HepG2 (cell line): Measurements from ENCODE around the gene RASSF8. TPM values are rescaled to one million over a fixed set of nuclear protein-coding genes. Genes with fewer than 3 reads are reported as not detected.
A peak's percentile ranks its signal among the peaks of the same experiment; 100 is the strongest.

Experiments used
- CEBPB ChIP-seq: IDR thresholded peaks from 2 replicates; pipeline ENCODE4 v1.6.1; 2011; ENCODE audit warnings: low read depth, low read length, improper control_type of control experiment, borderline replicate concordance
- FOSL2 ChIP-seq: sonication (generic); formaldehyde crosslinking; IDR thresholded peaks from 2 replicates; pipeline ENCODE4 v1.4.0; 2020; ENCODE audit warnings: missing genetic modification reagents
- NRL ChIP-seq: sonication (generic); formaldehyde crosslinking; IDR thresholded peaks from 2 replicates; pipeline ENCODE4 v1.5.0; 2020; ENCODE audit warnings: missing genetic modification reagents, mild to moderate bottlenecking, moderate library complexity, borderline replicate concordance
- ZNF616 ChIP-seq: sonication (generic); formaldehyde crosslinking; IDR thresholded peaks from 2 replicates; pipeline ENCODE4 v1.5.0; 2020; ENCODE audit warnings: low read depth, mild to moderate bottlenecking, missing genetic modification reagents
- ZNF800 ChIP-seq: sonication (generic); formaldehyde crosslinking; IDR thresholded peaks from 2 replicates; pipeline ENCODE4 v1.4.0; 2020; ENCODE audit warnings: missing genetic modification reagents
- polyA plus RNA-seq, 8 experiments: library from polyadenylated mRNA; depleted of rRNA in 3 of 8; stranded (reverse) in 7 of 8; unstranded in 1 of 8; fragments of >200 nt; fragmentation: Illumina TruSeq in 4 of 8; extraction: Trizol in 4 of 8; gene quantifications; 2 replicates each; pipeline versions ENCODE4 v1.2.1 to v1.2.3, GENCODE V29; 2011 to 2016; ENCODE audit warnings: low read depth in 4 of 8, missing spikeins in 1 of 8, mixed read lengths in 1 of 8; ENCODE audit not compliant: insufficient read depth in 1 of 8
- total RNA-seq, 5 experiments: library from RNA; depleted of rRNA; stranded (reverse); fragments of >200 nt; fragmentation: Illumina TruSeq; extraction: Trizol; gene quantifications; 2 replicates each; pipeline ENCODE4 v1.2.3, GENCODE V29; 2016; ENCODE audit warnings: low read depth in 1 of 5
- TF ChIP-seq, protein P1 (sequence below): sonication (generic); formaldehyde crosslinking; IDR thresholded peaks from 2 replicates; pipeline ENCODE4 v1.5.1; 2020; ENCODE audit warnings: mild to moderate bottlenecking, missing genetic modification reagents, moderate library complexity
- TF ChIP-seq, protein P2 (sequence below): sonication (generic); formaldehyde crosslinking; IDR thresholded peaks from 2 replicates; pipeline ENCODE4 v1.4.0; 2020; ENCODE audit warnings: missing genetic modification reagents, borderline replicate concordance
- TF ChIP-seq, protein P3 (sequence below): sonication (generic); formaldehyde crosslinking; IDR thresholded peaks from 2 replicates; pipeline ENCODE4 v1.8.1; 2023; ENCODE audit warnings: mild to moderate bottlenecking, moderate library complexity, missing genetic modification reagents

The RASSF8 gene
- total and polyA plus RNA-seq, 2 of the 13 experiments (the other 11 are each of a cell fraction or from before 2014, with no cell fraction given), result 0.82 to 9.2 TPM

DNA sequence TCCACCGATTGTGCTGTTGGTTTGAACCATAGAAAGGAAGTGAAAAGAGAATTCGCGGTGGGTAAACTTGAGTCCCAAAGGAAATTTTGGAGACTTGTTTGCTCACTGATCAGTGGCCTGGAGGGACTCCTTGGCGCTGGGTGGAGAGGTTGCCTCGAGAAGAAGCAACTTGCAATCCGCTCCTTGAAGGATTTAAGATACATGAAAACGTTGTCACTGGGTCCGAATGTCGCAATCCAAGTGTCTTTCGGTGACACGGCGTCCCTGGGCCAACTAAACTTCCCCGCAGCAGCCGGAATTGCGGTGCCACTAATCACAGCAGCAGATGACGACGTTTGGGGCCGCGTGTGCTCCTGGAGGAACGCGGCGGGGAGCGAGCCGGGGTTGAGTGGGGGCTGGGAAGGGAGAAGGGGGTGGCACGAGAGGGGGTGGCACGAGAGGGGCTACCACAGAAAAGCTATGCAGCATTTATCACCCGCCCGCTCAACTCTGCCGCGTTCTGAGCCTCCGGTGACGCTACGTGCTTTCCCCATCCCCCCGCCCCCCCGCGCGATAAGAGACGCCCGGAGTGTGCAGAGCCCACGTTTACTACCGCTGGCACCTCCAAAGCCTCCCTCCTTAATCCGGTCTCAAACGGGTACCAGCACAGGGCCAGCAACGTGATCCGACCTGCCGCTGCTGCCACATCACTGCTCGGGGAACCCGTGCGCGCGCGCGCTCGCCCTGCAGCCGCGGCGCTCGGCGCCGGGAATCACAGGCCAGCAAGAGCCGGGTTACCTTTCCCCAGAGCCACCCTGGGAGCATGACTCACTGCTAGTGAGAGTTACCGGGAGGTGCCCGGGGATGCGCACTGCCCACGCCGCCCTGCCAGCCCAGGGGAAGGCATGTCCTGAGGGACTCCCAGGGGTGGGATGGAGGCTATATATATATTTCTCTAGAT lies 167.2 kb downstream of the RASSF8 start (continued):
- TF ChIP-seq, protein P1, sequence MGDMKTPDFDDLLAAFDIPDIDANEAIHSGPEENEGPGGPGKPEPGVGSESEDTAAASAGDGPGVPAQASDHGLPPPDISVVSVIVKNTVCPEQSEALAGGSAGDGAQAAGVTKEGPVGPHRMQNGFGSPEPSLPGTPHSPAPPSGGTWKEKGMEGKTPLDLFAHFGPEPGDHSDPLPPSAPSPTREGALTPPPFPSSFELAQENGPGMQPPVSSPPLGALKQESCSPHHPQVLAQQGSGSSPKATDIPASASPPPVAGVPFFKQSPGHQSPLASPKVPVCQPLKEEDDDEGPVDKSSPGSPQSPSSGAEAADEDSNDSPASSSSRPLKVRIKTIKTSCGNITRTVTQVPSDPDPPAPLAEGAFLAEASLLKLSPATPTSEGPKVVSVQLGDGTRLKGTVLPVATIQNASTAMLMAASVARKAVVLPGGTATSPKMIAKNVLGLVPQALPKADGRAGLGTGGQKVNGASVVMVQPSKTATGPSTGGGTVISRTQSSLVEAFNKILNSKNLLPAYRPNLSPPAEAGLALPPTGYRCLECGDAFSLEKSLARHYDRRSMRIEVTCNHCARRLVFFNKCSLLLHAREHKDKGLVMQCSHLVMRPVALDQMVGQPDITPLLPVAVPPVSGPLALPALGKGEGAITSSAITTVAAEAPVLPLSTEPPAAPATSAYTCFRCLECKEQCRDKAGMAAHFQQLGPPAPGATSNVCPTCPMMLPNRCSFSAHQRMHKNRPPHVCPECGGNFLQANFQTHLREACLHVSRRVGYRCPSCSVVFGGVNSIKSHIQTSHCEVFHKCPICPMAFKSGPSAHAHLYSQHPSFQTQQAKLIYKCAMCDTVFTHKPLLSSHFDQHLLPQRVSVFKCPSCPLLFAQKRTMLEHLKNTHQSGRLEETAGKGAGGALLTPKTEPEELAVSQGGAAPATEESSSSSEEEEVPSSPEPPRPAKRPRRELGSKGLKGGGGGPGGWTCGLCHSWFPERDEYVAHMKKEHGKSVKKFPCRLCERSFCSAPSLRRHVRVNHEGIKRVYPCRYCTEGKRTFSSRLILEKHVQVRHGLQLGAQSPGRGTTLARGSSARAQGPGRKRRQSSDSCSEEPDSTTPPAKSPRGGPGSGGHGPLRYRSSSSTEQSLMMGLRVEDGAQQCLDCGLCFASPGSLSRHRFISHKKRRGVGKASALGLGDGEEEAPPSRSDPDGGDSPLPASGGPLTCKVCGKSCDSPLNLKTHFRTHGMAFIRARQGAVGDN, result peak; percentile 51; the same call in 1 of the 2 replicates
- TF ChIP-seq, protein P2, sequence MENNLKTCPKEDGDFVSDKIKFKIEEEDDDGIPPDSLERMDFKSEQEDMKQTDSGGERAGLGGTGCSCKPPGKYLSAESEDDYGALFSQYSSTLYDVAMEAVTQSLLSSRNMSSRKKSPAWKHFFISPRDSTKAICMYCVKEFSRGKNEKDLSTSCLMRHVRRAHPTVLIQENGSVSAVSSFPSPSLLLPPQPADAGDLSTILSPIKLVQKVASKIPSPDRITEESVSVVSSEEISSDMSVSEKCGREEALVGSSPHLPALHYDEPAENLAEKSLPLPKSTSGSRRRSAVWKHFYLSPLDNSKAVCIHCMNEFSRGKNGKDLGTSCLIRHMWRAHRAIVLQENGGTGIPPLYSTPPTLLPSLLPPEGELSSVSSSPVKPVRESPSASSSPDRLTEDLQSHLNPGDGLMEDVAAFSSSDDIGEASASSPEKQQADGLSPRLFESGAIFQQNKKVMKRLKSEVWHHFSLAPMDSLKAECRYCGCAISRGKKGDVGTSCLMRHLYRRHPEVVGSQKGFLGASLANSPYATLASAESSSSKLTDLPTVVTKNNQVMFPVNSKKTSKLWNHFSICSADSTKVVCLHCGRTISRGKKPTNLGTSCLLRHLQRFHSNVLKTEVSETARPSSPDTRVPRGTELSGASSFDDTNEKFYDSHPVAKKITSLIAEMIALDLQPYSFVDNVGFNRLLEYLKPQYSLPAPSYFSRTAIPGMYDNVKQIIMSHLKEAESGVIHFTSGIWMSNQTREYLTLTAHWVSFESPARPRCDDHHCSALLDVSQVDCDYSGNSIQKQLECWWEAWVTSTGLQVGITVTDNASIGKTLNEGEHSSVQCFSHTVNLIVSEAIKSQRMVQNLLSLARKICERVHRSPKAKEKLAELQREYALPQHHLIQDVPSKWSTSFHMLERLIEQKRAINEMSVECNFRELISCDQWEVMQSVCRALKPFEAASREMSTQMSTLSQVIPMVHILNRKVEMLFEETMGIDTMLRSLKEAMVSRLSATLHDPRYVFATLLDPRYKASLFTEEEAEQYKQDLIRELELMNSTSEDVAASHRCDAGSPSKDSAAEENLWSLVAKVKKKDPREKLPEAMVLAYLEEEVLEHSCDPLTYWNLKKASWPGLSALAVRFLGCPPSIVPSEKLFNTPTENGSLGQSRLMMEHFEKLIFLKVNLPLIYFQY (CRISPR knock-in tag), result no peak
- TF ChIP-seq FOSL2, result peak; percentile 82
- TF ChIP-seq ZNF616, result no peak
- TF ChIP-seq NRL (CRISPR knock-in tag), result peak; percentile 8; the same call in 1 of the 2 replicates
- TF ChIP-seq CEBPB, result peak; percentile 67; the same call in 1 of the 2 replicates
- TF ChIP-seq, protein P3, sequence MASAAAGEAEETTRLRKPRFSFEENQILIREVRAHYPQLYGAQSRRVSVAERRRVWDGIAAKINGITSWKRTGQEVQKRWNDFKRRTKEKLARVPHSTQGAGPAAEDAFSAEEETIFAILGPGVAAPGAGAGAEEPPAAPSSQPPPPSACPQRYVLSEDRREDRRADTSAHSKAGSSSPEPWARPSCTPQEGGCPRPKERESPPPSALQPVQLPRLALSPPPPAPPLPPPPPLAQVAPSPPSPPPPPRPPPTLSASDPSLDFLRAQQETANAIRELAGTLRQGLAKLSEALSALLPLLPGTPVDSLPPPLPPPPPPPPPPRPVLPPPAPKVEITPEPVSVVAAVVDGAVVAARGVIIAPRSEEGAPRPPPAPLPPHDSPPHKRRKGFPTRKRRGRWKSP (CRISPR knock-in tag), result 0 out of 2 replicates have a peak, but pooled peaks have one; percentile 25
- TF ChIP-seq ZNF800 (CRISPR knock-in tag), result peak; percentile 81; the same call in 1 of the 2 replicates
